ENCODE data around the gene ZBTB5.
"Not testable (repeated sequence)": the region's sequence is repeated elsewhere in the genome, so short reads cannot be mapped to it uniquely, and the experiment has no call there.

The ZBTB5 gene

DNA sequence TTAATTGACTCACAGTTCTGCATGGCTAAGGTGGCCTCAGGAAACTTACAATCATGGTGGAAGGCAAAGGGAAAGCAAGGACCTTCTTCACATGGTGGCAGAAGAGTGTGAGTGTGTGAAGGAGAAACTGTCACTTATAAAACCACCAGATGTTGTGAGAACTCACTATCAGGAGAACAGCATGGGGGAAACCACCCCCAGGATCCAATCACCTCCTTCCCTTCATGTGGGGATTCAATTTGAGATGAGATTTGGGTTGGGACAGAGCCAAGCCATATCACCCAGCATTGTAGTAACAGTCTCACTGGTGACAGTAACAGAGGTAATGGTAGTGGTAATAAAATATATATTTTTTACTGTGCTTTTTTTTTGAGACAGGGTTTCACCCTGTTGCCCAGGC, 18.1 kb downstream of the ZBTB5 start:
- DNase-seq: no peak

DNA sequence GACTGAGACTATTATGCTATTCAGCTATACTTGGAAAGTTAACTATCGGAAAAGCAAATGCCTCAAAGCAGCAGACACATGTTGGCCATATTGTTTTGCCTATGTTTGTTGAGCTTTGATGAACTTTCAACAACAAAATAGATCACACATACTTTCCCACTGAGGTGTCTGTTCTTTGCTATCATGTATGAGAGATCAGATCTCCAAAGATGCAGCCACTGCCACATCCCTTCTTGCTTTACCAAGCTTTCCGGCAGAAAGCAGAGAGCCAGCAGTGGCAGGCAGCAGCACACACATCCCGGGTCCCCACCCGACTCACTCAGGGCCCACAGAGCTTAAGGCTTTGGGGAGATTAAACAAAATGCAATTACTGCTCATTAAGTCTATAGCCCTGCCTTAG, 18.8 kb downstream of the ZBTB5 start:
- DNase-seq: no peak

DNA sequence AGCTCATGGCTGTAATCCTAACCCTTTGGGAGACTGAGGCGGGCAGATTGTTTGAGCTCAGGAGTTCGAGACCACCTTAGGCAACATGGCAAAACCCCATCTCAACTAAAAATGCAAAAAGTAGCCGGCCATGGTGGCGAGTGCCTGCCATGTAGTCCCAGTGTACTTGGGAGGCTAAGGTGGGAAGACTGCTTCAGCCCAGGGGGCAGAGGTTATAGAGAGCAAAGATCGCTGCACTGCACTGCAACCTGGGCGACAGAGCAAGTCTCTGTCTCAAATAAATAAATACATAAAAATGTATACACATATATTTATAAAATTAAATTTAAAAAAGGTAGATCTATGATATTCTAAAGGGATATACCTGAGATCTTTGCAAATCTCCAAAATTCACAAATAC, 19.4 kb downstream of the ZBTB5 start:
- no peak for DNase-seq

DNA sequence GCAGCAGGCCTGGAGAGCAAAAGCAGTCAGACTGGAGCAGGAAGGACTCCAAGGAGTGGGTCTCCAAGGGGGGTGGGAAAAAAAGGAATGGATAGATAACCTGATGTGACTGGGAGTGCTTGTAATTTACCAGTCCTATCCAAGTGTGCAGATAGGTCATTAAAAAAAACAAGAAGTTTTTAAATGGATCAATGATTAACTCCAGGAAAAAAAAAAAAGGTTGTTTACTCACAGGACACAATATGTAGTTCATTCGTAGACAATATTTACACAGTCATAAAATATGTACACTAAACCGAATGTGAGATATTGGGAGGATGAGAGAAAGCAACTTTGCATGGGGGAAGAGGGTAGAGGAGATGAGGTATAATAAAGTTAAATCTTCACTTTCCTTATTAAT, 20.4 kb downstream of the ZBTB5 start:
- DNase-seq: no peak

DNA sequence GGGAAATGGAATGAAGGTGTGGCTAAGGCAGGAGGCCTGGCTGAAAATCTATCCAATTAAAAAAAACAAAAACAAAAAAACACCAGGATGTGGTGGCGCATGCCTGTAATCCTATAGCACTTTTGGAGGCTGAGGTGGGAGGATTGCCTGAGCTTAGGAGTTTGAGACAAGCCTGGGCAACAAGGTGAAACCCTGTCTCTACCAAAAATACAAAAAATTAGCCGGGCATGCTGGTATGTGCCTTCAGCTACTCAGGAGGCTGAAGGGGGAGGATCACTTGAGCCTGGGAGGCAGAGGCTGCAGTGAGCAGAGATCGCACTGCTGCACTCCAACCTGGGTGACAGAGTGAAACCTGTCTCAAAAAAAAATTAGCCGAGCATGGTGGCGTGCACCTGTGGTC, 21.7 kb downstream of the ZBTB5 start:
- DNase-seq: no peak

DNA sequence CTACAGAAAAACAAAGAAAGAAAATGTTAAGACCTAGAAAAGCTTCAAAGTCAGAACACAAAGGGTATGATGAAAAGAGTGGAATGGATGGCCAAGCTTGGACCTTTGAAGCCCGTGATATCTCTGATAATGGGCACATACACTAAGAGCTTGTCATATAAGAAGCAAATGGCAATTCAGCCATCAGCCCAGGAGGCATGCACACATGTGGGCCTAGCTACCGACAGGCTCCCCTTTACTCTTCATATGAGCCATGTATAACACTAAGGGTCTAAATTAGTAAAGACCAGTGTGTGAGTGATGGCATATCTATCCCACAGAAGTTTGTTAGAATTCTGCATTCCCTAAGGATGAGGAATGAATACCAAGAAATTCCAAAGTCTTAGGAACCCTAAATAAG, 22.7 kb downstream of the ZBTB5 start:
- no peak for DNase-seq

DNA sequence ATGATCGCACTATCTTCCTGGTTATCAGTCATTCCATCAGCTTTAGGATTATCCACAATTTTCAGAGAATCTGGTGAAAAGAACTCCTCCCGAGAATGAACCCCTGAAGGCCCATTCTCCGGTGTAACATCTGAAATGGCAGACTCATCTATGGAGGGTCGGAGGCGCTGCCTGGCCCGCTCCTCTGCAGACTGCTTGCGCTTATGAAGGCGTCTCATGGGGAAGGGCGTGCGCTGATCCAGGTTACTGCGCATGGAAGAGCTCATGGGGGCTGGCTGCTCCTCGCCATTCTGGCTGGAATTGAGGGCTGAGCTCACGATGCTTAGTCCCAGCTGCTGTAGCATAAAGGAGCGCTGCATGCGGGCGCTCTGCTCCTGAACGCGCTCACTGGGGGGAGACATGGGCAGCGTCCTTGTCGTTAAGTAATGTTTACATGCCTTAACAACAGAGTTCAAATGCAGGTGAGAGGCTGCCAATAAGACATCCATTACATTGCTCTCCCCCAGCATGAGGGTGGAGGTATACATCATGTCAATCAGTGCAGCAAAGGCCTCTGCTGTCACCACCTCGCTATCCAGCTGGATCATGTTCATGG, 23.4 kb downstream of the ZBTB5 start:
- DNase-seq: no peak

DNA sequence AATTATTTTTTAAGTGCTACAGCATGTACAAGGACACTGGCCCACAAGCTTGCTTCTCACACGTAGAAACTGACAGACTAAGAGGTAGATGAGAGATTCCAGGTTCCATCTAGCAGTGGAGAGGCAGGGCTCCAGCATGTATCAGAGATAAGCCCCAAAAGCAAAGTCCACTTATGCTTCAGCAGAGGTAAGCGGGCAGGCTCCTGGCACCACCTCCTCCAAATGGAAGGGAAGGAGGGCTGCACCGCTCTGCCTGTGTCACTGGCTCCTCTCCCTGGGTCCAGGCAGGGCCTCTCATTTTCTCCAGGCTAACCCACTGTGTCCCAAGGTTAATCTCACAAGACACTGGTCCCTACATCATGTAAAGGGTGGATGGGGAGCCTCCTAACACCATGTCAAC, 26.9 kb downstream of the ZBTB5 start:
- DNase-seq: no peak

DNA sequence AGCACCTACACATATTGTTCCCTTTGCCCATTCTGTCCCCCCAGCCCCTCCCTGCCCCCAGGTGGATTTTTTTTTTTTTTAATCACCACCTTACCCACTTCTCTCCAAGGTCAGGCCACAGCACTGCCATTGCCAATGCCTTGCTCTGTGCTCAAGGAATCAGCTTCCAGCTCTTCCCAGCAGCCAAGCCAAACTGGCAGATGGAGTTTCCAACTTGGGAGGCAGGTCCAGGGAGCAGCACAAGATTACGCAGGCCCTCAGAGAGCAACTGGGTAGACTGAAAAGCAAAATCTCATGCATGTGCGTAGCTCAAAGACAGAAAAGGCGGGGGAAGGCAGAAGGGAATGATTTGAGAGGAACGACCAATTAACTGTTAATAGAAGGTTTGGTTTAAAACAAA, 27.6 kb downstream of the ZBTB5 start:
- no peak for DNase-seq

DNA sequence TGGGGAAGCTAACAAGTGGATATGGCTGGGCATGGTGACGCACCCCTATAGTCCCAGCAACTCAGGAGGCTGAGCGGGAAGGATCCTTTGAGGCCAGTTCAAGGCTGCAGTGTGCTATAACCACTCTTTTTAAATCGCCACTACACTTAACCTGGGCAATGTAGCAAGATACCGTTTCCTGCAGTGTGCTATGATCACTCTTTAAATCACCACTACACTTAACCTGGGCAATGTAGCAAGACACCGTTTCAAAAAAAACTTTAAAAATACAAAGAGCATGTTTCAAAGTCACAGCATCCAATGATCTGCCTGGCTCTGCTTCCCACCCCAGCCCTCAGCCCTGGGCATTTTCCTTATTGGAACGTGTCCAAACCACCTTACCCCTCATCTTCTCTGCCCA, 28.2 kb downstream of the ZBTB5 start:
- DNase-seq: no peak

DNA sequence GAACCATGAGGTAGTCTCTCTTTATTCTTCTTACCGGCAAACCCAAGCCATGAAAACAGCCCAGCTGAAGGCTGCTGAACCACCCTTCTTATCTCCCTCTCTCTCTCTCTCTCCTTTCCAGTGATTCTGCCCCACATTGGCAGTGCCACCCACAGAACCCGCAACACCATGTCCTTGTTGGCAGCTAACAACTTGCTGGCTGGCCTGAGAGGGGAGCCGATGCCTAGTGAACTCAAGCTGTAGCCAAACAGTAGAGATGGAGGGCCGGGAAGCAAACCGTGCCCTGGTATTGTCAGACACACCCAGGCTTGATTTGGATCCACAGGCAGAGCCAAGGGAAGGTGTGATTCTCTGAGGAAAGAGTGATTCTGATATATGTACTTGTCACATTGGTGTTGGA, 28.7 kb downstream of the ZBTB5 start:
- DNase-seq: no peak

DNA sequence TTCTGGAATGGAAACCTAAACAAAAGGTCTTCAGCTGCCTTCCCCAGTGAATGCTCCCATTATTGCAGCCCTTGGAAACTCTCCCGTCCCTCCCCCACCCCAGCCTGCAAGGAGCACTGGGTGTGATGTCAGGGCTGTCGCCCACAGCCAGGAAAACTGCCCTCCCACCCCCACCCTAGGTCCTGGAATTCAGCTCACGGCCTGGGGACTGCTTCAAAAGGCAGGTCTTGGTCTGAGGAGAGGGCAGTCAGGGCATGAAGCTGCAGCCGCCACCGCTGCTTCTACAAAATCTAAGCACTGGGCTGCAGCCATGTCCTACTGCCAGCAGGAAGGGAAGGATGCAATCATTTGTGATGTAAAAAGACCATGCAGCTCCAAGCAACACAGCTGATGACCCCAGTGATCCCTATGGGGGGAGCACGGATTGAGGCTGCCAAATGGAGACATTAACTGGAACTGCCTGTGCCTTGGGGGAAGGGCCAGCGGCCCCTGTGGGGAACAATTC, 31.3 kb downstream of the ZBTB5 start:
- no peak for DNase-seq

DNA sequence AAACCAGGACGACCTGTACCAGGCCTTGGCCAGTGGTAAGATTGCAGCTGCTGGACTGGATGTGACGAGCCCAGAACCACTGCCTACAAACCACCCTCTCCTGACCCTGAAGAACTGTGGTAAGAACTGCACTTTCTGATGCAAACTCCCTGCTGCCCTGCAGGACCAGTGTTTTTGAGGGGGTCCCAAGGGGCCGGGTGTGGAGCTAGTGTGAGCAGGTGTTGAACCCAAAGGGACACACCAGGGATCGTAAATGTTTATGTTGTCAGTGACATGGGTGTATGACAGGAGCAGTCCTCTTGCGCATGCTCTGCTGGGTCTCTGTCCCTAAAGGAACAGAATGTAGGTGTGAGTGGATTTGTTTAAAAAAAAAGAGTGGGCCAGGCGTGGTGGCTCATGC, 33.2 kb downstream of the ZBTB5 start:
- DNase-seq: no peak

DNA sequence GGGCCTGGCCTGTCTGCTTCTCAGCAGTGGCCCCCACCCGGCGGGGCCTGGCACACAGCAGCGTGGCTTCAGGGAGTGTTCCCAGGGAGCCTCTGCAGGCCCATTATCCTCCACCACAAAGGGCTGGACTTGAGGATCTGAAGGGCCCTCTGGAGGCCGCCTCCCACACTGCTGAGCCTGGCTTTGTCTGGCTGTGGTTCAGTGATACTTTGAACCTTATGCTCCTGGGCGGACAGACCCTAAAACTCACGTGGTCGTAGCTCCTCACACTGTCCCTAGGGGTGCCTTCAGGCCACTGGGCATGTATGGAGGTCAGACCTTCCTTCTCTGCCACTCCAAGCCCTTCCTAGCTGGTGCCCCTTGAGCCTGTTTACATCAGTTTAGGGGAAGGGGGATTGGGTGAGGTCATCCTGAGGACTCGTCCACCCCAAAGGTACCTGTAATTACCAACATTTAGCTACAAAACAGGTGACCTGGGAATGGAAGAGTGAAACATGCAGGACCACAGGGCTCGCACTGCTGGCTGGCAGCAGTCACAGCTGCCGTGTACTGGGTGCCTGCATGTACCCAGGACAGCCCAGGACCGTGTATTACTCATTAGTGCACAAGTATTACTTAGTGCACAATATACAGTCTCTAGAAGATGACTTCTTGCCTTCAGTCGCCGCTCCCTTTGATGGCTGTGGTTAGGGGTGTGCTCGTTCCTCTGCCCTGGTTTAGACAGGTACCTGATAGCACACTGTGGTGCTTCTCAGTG, 34.2 kb downstream of the ZBTB5 start:
- DNase-seq: no peak

DNA sequence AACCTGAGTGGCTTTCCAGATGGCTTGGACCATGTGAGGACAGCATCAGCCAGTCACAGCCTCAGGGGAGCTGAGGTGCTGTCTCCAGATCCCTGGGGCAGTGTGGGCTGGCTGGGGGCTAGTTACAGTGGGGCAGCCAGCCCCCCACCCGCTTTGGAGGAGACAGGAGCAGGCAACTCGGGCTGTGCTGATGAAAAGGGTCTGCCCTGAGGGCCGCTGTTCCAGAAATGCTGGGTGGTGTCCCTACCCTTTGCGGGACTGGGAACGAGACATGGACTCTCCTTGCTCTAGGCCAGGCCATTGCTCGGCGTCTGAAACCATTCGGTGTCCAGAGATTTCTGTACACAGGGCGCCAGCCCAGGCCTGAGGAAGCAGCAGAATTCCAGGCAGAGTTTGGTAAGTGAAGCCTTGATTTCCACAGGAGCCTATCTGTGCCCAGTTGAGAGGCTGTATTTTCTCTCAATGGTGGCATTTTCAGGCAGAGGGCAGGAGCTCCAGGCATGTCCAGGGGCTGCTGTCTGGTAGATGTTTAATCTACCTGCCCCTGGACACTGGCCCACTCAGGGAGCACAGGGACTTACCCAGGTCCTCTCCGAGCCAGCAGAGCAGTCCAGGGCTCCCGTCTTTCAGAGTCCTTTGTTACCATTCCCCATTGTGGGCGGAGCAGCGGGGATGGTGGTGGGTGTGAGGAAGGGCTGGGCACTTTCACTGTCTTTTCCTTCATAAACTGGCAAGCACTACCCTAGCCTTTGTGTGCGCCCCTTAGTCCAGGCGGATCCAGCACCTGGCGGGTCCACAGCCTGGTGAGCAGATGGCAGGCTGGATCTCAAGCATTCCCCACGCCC, 35.6 kb downstream of the ZBTB5 start:
- DNase-seq: no peak

DNA sequence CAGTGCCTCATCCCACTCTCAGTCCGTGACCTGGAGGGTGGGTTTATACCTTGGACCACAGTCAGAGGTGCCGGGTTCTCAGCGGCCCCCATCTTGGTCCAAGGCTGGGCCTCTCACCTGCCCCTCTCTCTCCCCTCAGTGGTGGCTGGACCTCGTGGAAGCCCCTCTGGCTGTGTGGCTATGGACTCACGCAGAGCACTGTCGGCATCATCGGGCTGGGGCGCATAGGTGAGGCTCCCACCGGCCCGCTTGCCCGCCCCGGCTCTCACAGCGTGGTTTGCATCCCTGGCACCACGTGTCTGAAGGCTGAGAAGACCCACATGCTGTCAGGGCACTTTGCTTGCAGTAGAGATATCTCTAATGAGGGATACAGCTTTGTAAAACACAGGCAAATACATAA, 36.9 kb downstream of the ZBTB5 start:
- no peak for DNase-seq

DNA sequence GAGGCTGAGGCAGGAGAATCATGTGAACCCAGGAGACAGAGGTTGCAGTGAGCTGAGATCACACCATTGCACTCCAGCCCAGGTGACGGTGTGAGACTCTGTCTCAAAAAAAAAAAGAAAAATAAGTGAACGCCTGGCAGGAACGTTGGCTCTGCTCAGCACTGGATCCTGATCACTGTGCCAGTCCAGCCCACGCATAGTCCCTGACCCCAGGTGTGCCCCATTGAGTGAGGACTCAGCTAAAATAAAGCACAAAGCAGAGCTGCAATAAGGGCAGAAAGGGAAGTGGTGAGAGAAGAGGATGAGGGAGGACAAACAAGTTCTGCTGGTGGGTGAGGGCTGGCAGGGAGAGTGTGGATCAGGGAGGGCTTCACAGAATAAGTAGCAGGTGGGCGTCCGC, 38.4 kb downstream of the ZBTB5 start:
- no peak for DNase-seq

DNA sequence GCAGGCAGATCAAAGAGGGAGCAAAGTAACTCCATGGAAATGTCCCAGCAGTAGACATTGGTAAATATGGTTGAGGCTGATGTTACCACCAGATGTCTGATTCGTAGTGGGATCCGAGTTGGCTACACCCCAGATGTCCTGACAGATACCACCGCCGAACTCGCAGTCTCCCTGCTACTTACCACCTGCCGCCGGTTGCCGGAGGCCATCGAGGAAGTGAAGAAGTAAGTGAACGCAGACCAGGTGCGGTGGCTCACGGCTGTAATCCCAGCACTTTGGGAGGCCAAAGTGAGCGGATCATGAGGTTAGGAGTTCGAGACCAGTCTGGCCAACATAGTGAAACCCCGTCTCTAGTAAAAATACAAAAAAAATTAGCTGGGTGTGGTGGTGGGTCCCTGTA, 38.8 kb downstream of the ZBTB5 start:
- not testable (repeated sequence) for DNase-seq

DNA sequence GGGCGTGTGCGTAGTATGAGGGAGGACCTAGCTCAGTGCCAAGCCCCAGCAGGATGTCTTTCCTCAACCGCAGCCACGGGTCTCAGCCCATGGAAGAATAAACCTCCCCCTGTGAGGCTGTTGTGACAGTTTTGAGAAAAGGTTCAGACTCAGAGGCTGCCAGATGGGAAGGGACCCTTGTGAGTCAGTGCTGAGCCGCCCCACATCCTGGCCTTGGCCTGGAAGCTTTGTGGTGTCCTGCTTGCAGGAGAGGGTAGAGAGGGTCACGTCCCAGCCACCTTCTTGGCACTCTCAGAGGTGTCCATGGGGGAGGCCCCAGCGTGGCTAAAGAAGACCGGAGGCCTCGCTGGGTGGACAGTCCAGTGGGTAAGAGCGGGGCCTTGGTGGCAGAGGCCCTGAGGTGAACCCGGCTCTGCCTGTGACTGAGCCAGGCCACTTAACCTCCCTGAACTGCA, 39.9 kb downstream of the ZBTB5 start:
- DNase-seq: no peak

DNA sequence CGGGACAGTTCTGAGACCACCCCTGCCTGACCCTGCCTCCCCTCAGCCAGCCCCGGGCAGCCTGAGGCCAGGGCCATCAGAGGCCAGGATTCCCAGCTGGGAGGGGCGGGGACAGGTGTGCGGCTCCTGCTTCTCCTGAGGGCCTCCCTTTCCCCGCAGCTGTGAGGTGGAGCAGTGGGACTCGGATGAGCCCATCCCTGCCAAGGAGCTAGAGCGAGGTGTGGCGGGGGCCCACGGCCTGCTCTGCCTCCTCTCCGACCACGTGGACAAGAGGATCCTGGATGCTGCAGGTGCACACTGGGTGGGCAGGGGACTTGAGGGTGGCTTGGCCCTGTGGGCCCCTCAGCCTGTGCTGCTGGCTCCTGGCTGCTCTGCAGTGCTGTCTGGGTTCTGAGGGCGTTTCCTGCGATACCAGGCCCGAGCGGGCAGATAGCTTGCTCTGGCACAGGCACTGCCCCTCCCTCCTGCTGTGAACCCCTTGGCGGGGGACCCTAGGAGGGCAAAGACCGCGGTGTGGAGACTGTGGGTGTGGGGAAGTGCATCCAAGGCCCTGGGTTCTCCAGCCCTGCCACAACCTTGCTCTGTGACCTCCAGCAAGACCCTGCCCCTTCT, 40.5 kb downstream of the ZBTB5 start:
- DNase-seq: no peak

DNA sequence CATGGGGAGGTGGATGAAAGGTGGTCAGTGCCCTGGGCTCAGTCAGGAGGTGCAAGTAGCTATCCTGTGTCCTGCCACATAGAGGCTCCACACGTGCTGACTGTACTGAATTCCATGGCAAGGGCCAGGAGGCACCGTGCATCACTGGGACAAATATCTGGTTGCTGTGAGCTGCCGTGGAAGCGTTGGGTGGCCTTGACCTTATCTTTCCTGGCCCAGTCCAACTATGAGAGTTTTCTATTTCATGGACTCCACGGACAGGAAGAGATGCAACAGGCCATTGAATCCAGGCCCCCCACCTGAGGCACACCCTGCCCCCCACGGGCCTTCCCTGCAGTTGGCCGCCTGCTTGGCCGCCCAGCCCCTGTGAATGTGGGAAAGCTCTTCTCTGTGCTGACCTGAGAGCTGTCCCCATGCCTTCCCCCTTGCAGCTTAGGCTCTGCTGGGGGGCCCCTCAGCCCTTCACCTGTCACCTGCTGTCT, 41.0 kb downstream of the ZBTB5 start:
- DNase-seq: no peak

DNA sequence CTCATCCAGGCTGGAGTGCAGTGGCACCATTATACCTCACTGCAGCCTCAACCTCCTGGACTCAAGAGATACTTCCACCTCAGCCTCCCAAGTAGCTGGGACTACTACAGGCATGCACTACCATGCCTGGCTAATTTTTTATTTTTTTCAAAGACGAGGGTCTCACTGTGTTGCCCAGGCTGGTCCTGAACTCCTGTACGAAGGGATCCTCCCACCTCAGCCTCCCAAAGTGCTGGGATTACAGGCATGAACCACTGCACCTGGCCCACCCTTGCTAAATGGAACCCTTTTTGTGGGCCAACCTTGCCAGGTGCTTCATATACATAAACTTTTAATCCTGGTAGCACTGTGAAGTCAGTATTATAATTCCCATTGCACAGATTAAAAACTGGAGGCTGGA, 41.7 kb downstream of the ZBTB5 start:
- DNase-seq: no peak

Data from NCI-H2081 treated with DMSO at 0.1 percent for 48 hours (cell line).